ENCODE data around the gene ZNF560. TPM values are rescaled to one million over a fixed set of nuclear protein-coding genes. Genes with fewer than 3 reads are reported as not detected.

Gene ZNF560
- total and polyA plus RNA-seq, 10 donors = 0.02 to 0.19 (median 0.04) TPM; not detected in 7

DNA sequence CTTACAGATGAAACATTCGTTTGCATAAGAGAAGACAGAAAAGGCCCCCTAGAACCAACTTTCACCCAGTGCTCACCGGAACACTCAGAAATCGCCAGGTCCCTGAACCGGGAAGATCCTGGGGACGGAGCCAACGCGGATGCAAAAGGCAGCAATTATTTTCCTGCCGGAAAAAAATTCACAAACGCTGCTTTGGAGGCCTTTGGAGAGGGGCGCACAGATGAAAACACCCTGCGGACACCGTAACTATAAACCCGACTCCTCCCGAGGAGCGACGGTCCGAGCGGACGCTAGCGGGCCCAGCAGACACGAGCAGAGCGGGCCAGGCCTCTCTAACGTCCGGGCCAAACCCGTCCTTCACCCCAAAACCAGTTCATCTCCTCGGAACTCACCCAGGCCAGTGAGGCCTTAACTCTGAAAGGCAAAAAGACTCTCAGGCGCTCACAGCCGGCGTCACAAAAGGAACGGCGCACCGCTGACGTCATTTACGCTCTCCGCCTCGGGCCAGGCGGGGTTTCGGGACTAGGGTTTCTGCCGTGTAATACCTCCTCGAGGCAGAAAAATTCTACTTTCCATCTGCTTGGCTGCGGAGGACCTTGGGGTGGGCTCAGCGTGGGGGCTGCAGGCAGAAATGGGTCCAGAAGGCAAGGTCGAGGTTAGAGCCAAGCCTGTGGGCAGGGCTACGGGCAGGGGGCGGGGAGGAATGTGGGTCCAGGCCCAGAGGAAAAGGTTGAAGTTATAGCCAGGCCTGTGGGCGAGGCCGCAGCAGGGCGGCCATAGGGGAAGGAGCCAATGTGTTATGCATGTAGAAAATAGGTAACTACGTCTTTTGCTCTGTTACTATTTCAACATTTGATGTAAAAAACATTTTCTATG is 40.0 kb upstream of the ZNF560 start, which contains the start of gene ZNF426:
ZNF426 (minus strand) TSS at position 463 of the 876 bp plus-strand sequence. CDS start 2,413 bp downstream, outside the sequence.
- Histone ChIP-seq H3K4me1 (peaks cover 3 to 27% (median 22%) of the 10 kb centered on the region in 6 donors), H3K27me3 (replicated peaks in 1 of 7) (no peaks in the 10 kb centered on the region), H3K36me3 (peaks cover 12 to 34% (median 26%) of the 10 kb centered on the region in 6 donors), H3K4me3 (peak within 1 kb of the TSS; percentile 56 to 75 (median 63)), H3K27ac (peak within 1 kb of the TSS; percentile 86 to 95 (median 92)), H3K9me3 (peaks cover 0 to 75% (median 49%) of the 10 kb centered on the region in 8 donors)
- TF ChIP-seq POLR2AphosphoS5 (IDR thresholded peaks at IDR 0.05) = peak; percentile 83 to 84 (median 84)
- TF ChIP-seq, protein P1, sequence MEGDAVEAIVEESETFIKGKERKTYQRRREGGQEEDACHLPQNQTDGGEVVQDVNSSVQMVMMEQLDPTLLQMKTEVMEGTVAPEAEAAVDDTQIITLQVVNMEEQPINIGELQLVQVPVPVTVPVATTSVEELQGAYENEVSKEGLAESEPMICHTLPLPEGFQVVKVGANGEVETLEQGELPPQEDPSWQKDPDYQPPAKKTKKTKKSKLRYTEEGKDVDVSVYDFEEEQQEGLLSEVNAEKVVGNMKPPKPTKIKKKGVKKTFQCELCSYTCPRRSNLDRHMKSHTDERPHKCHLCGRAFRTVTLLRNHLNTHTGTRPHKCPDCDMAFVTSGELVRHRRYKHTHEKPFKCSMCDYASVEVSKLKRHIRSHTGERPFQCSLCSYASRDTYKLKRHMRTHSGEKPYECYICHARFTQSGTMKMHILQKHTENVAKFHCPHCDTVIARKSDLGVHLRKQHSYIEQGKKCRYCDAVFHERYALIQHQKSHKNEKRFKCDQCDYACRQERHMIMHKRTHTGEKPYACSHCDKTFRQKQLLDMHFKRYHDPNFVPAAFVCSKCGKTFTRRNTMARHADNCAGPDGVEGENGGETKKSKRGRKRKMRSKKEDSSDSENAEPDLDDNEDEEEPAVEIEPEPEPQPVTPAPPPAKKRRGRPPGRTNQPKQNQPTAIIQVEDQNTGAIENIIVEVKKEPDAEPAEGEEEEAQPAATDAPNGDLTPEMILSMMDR (IDR thresholded peaks at IDR 0.05 in 8 of 11, conservative IDR thresholded peaks at IDR 0.05 in 3 of 11) = peak in 1 of 11 experiments; percentile 9
- no peak for TF ChIP-seq POLR2A (IDR thresholded peaks at IDR 0.05)
- intact Hi-C loops (cut with DNase I; ENCODE audit: low total_unique reads) = no loop called here
- peak; percentile 95 for DNase-seq
- 2 to 3% (median 2%) methylated on average over 33 to 49 of the region's 49 CpGs for WGBS, 5 donors

- WGBS, 5 donors = 89 to 97% (median 92%) methylated on average over 4 of the region's 4 CpGs
- H3K36me3 ChIP-seq = peaks cover 29 to 59% (median 51%) of the 10 kb centered on the region in 6 donors
- intact Hi-C loops (cut with DNase I; ENCODE audit: low total_unique reads) = no loop called here
- H3K27ac ChIP-seq = no peak overlapping the region
- no peaks in the 10 kb centered on the region for H3K27me3 ChIP-seq (replicated peaks in 1 of 7)
- DNase-seq = no peak
- peaks cover 3 to 27% (median 22%) of the 10 kb centered on the region in 6 donors for H3K4me1 ChIP-seq
- H3K4me3 ChIP-seq = no peak overlapping the region
- H3K9me3 ChIP-seq = peaks cover under 1 to 83% (median 72%) of the 10 kb centered on the region in 8 donors
- TF ChIP-seq, protein P1 (IDR thresholded peaks at IDR 0.05 in 8 of 11, conservative IDR thresholded peaks at IDR 0.05 in 3 of 11) = no peak
- TF ChIP-seq POLR2A (IDR thresholded peaks at IDR 0.05) (no peak), POLR2AphosphoS5 (IDR thresholded peaks at IDR 0.05) (no peak)
These were observed 37.5 kb upstream of the ZNF560 start for GRCh38 chr19:9535934-9536333.

- Histone ChIP-seq H3K4me3 (peak overlapping the region in 1 of 8 donors; percentile 22), H3K9me3 (peaks cover 34 to 100% (median 99%) of the 10 kb centered on the region in 8 donors), H3K4me1 (peaks cover 0 to 10% (median 4%) of the 10 kb centered on the region in 6 donors), H3K27ac (no peak overlapping the region), H3K27me3 (replicated peaks in 1 of 7) (no peaks in the 10 kb centered on the region), H3K36me3 (peaks cover 56 to 99% (median 87%) of the 10 kb centered on the region in 6 donors)
- WGBS, 5 donors = 85 to 99% (median 97%) methylated on average over 4 of the region's 4 CpGs
- intact Hi-C loops (cut with DNase I; ENCODE audit: low total_unique reads) = no loop called here
- no peak for DNase-seq
- no peak for TF ChIP-seq POLR2AphosphoS5 (IDR thresholded peaks at IDR 0.05)
- TF ChIP-seq, protein P1 (IDR thresholded peaks at IDR 0.05 in 8 of 11, conservative IDR thresholded peaks at IDR 0.05 in 3 of 11) = no peak
- TF ChIP-seq POLR2A (IDR thresholded peaks at IDR 0.05) = no peak
These were observed 33.5 kb upstream of the ZNF560 start for GRCh38 chr19:9531933-9532332.
